H1 (cell line): ENCODE results near the gene GGT7. TPM values are rescaled to one million over a fixed set of nuclear protein-coding genes. Genes with fewer than 3 reads are reported as not detected.

Experiments used
- CBX5 ChIP-seq: fragments of 300-800, 300-1000 bp; sonication (generic); IDR thresholded peaks from 2 replicates; pipeline ENCODE4 v1.7.1; 2016; ENCODE audit warnings: antibody characterized with exemption, low read length, low read depth
- CHD7 ChIP-seq: fragments of 300-600 bp; sonication (generic); IDR thresholded peaks from 2 replicates; pipeline ENCODE4 v1.7.1; 2012; ENCODE audit warnings: low read length, moderate library complexity, mild to moderate bottlenecking, inconsistent platforms; ENCODE audit not compliant: insufficient replicate concordance
- GABPA ChIP-seq: IDR thresholded peaks from 2 replicates; pipeline ENCODE4 v1.6.1; 2011; ENCODE audit warnings: mild to moderate bottlenecking, low read length, moderate library complexity, borderline replicate concordance; ENCODE audit not compliant: insufficient read depth
- KDM4A ChIP-seq: IDR thresholded peaks from one replicate; pipeline ENCODE4 v1.7.1; 2012; ENCODE audit warnings: low read depth, mild to moderate bottlenecking, moderate library complexity, low read length, inconsistent platforms; ENCODE audit not compliant: severe bottlenecking
- KDM5A ChIP-seq: fragments of 200-600 bp; IDR thresholded peaks from 2 replicates; pipeline ENCODE4 v1.7.1; 2012; ENCODE audit warnings: mild to moderate bottlenecking, low read length, inconsistent platforms, mixed read lengths
- MAFK ChIP-seq: IDR thresholded peaks from 2 replicates; pipeline ENCODE4 v1.6.1; 2012; ENCODE audit warnings: low read depth, mild to moderate bottlenecking, improper control_type of control experiment, low read length
- RNF2 ChIP-seq: fragments of 200-900, 300-1000 bp; sonication (generic); IDR thresholded peaks from 2 replicates; pipeline ENCODE4 v1.7.1; 2016; ENCODE audit warnings: borderline replicate concordance, low read depth, mild to moderate bottlenecking, antibody characterized with exemption, low read length; ENCODE audit not compliant: poor library complexity, severe bottlenecking; ENCODE audit errors: missing control alignments
- SUZ12 ChIP-seq: fragments of 200-600 bp; sonication (generic); IDR thresholded peaks from 2 replicates; pipeline ENCODE4 v1.6.1; 2012; ENCODE audit warnings: mild to moderate bottlenecking, inconsistent platforms, low read length, moderate library complexity, mixed read lengths
- TAF7 ChIP-seq: optimal IDR thresholded peaks from 2 replicates; pipeline ENCODE3; 2011; ENCODE audit warnings: low read depth, mild to moderate bottlenecking, inconsistent platforms, low read length, moderate library complexity, borderline replicate concordance
- TCF12 ChIP-seq: IDR thresholded peaks from 2 replicates; pipeline ENCODE4 v1.6.1; 2011; ENCODE audit warnings: low read depth, mild to moderate bottlenecking, low read length
- TEAD4 ChIP-seq: IDR thresholded peaks from 2 replicates; pipeline ENCODE4 v1.6.1; 2012; ENCODE audit warnings: low read depth, low read length, inconsistent platforms, mixed read lengths
- polyA plus RNA-seq, 7 experiments: library from polyadenylated mRNA; depleted of rRNA in 3 of 7; stranded (reverse) in 5 of 7; unstranded in 2 of 7; fragments of >200 nt in 5 of 7; fragments of 200-250 nt in 2 of 7; gene quantifications; 1 replicate in 5 of 7; 2 replicates in 1 of 7; 4 replicates in 1 of 7; pipeline versions ENCODE4 v1.2.1 to v1.2.3, GENCODE V29; 2011 to 2013; ENCODE audit warnings: missing spikeins in 2 of 7, mixed read lengths in 2 of 7
- total RNA-seq: library from RNA; stranded (reverse); fragmentation: NEBNext Ultra II Directional; extraction: Animal tissue kit (Norgen Biotek cat#: 25700); gene quantifications from 2 replicates; pipeline ENCODE4 v1.2.1, GENCODE V29; 2021

GGT7 gene
- total and polyA plus RNA-seq, 2 of the 8 experiments (the other 6 are each of a cell fraction or from before 2014, with no cell fraction given), result 20.2 to 25.5 TPM

DNA sequence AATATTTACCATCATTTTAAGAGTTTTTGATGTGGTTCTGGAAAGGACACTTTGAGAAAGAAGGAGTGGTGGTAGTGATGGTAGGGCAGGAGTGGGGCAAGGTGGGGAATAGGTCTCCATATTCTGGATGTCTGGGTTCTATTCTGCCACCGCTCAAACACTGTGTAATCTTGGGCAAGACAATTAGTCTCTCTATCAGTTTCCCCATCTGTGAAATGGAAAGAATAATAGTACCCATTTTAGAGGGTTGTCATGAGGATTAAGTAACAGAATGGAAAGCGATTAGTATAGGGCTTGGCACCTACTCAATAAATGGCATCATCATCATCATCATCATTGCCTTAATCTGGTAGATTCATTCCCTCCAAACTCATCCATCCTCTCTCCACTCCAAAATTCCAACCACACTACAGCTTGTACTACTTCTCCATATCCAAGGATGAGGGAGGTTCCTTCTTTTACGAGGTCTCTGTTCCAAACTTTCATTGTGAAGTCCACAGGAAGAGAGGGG lies 982 bp upstream of the GGT7 start (continued):
- TF ChIP-seq CHD7, result no peak
- no peak for TF ChIP-seq KDM5A
- no peak for TF ChIP-seq CBX5
- no peak for TF ChIP-seq SUZ12
- no peak for TF ChIP-seq KDM4A
- no peak for TF ChIP-seq RNF2
- TF ChIP-seq TCF12, result no peak
- no peak for TF ChIP-seq TAF7
- TF ChIP-seq MAFK, result no peak
- no peak for TF ChIP-seq GABPA
- TF ChIP-seq TEAD4, result no peak
